Large intestine (tissue), 3 donors: ENCODE measurements around the gene DNAAF8. TPM values are rescaled to one million over a fixed set of nuclear protein-coding genes. Genes with fewer than 3 reads are reported as not detected.
A peak's percentile ranks its signal among the peaks of the same experiment; 100 is the strongest.
"Not testable (repeated sequence)": the region's sequence is repeated elsewhere in the genome, so short reads cannot be mapped to it uniquely, and the experiment has no call there.

Source experiments
- DNase-seq, 2 donors: peaks; one replicate each; pipeline versions ENCODE4 v3.0.0 to v3.0.0-alpha.2; 2013
- H3K27ac ChIP-seq: one replicate; pipeline ENCODE4 v1.5.1; 2013; ENCODE audit warnings: low read length
- H3K27me3 ChIP-seq: 2 replicates; pipeline ENCODE4 v1.6.1; 2013; ENCODE audit warnings: low read length; ENCODE audit not compliant: control insufficient read depth, insufficient read depth
- H3K36me3 ChIP-seq: 2 replicates; pipeline ENCODE4 v1.6.1; 2013; ENCODE audit warnings: low read length; ENCODE audit not compliant: control insufficient read depth, insufficient read depth
- H3K4me1 ChIP-seq: one replicate; pipeline ENCODE4 v1.6.1; 2013; ENCODE audit warnings: low read length; ENCODE audit not compliant: control insufficient read depth, insufficient read depth
- H3K4me3 ChIP-seq: one replicate; pipeline ENCODE4 v1.5.1; 2013; ENCODE audit warnings: low read length
- H3K9me3 ChIP-seq: one replicate; pipeline ENCODE4 v1.6.1; 2013; ENCODE audit warnings: mild to moderate bottlenecking, low read depth, low read length, moderate library complexity; ENCODE audit not compliant: control insufficient read depth
- WGBS: methylation state at CpG from one replicate; pipeline ENCODE4 v1.1.5; 2013; ENCODE audit warnings: low lambda C conversion rate; ENCODE audit not compliant: insufficient coverage; 5-methylcytosine and 5-hydroxymethylcytosine counted together
- polyA plus RNA-seq: library from polyadenylated mRNA; unstranded; fragments of 120-200 nt; gene quantifications from one replicate; pipeline ENCODE4 v1.2.1, GENCODE V29; 2013

DNAAF8 gene
- polyA plus RNA-seq, 1 donor, result 0.78 TPM

DNA sequence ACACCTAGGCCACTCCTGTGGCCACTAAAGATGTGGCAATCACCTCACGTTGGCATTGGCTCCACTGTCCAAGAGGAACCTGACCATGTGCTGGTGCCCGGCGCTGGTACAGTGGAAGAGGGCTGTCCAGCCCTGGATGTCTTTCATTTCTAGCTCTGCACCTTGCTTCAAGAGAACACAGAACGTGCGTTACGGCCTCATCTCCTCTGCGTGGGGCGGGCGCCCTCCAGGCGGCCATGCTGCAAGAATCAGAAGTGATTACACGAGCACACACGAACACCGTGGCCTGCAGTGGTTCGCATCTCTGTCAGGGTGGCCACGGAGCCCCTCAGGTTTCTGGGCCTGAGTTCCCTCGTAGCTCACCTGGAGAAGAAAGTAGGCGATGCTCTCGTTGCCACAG is 7.7 kb upstream of the DNAAF8 start:
- H3K4me3 ChIP-seq, result no peak overlapping the region
- no peak overlapping the region for H3K27ac ChIP-seq
- WGBS, result no CpG with 5 or more reads among the region's 18 CpGs
- H3K4me1 ChIP-seq, result no peaks in the 10 kb centered on the region
- no peaks in the 10 kb centered on the region for H3K27me3 ChIP-seq
- peaks cover 53% of the 10 kb centered on the region for H3K36me3 ChIP-seq
- H3K9me3 ChIP-seq, result no peaks in the 10 kb centered on the region
- no peak for DNase-seq

DNA sequence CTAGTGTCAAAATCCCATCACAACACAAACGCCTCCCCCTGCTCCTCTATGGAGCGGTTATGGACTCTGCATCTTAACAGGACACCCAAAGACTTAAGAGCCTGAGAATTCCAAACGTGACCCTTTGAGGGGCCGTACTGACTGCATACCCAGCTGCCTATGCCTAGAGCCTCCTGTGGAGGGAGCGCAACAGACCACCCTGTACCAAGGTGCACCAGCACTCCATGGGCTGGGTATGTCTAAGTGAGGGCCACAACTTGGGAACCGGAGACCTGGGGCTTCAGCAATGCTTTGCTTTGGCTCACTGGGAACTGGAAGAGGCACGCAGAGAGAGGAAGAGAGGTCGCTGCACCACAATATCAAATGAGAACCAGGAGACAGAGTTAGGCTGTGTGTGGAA is 5.7 kb upstream of the DNAAF8 start:
- Histone ChIP-seq H3K4me3 (no peak overlapping the region), H3K9me3 (no peaks in the 10 kb centered on the region), H3K27me3 (no peaks in the 10 kb centered on the region), H3K36me3 (peaks cover 49% of the 10 kb centered on the region), H3K27ac (no peak overlapping the region), H3K4me1 (no peaks in the 10 kb centered on the region)
- DNase-seq, result no peak
- WGBS, result no CpG with 5 or more reads among the region's 8 CpGs

DNA sequence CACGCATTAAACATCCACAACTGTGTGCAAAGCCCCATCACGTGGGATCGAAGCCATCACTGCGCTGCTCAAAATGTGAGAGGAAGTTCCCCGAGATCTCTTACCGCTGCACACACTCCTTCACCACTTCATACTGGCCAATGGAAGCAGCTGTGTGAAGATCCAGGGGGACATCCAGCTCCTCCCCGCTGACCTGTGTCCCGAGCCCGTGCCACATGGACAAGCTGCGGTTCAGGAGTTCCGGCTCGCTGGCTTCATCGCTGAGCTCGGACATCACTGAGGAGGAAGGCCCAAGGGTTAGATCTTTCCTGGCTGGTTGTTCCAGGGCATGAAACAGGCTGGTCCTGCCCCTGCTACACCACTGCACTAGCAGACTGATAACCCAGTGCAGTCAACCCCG is 4.5 kb upstream of the DNAAF8 start:
- H3K4me1 ChIP-seq, result no peaks in the 10 kb centered on the region
- no peak overlapping the region for H3K27ac ChIP-seq
- H3K27me3 ChIP-seq, result no peaks in the 10 kb centered on the region
- H3K4me3 ChIP-seq, result no peak overlapping the region
- 90% methylated on average over 2 of the region's 15 CpGs for WGBS
- H3K36me3 ChIP-seq, result peaks cover 43% of the 10 kb centered on the region
- DNase-seq, result no peak
- no peaks in the 10 kb centered on the region for H3K9me3 ChIP-seq

DNA sequence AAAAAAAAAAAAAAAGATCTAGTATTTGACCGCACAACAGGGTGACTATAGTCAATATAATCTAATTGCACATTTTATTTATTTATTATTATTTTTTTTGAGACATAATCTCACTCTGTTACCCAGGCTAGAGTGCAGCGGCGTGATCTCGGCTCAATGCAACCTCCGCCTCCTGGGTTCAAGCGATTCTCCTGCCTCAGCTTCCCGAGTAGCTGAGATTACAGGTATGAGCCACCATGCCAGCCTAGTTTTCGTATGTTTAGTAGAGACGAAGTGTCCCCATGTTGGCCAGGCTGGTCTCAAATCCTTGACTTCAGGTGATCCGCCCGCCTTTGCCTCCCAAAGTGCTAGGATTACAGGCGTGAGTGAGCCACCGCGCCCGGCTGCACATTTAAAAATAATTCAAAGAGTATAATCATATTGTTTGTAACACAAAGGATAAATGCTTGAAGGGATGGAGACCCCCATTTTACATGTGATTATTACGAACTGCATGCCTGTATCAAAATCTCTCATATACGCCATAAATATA is 1.1 kb upstream of the DNAAF8 start:
- no peaks in the 10 kb centered on the region for H3K9me3 ChIP-seq
- DNase-seq, result no peak
- peak overlapping the region; percentile 84 for H3K4me3 ChIP-seq

DNA sequence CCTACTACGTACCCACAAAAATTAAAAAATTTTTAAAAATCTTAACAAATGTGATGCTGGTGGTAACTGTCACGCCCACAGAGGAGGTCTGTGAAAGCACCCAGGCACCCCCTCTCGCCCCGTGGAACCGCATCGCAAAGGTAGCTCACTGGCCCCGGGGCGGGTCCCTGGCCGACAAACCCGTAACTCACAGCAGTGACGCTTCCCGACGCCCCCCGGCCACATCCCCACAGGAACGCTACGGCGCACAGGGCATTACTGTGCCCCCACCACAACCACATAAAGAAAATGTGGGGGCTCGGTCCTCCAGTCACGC is 632 bp upstream of the DNAAF8 start:
- DNase-seq, result no peak
- peaks cover 14% of the 10 kb centered on the region for H3K36me3 ChIP-seq

More for the DNA sequence above, 1.1 kb upstream of the DNAAF8 start:
- H3K36me3 ChIP-seq, result peaks cover 18% of the 10 kb centered on the region
- no peak overlapping the region for H3K27ac ChIP-seq
- WGBS, result no CpG with 5 or more reads among the region's 17 CpGs
- H3K4me1 ChIP-seq, result peaks cover 4% of the 10 kb centered on the region
- H3K27me3 ChIP-seq, result no peaks in the 10 kb centered on the region

DNA sequence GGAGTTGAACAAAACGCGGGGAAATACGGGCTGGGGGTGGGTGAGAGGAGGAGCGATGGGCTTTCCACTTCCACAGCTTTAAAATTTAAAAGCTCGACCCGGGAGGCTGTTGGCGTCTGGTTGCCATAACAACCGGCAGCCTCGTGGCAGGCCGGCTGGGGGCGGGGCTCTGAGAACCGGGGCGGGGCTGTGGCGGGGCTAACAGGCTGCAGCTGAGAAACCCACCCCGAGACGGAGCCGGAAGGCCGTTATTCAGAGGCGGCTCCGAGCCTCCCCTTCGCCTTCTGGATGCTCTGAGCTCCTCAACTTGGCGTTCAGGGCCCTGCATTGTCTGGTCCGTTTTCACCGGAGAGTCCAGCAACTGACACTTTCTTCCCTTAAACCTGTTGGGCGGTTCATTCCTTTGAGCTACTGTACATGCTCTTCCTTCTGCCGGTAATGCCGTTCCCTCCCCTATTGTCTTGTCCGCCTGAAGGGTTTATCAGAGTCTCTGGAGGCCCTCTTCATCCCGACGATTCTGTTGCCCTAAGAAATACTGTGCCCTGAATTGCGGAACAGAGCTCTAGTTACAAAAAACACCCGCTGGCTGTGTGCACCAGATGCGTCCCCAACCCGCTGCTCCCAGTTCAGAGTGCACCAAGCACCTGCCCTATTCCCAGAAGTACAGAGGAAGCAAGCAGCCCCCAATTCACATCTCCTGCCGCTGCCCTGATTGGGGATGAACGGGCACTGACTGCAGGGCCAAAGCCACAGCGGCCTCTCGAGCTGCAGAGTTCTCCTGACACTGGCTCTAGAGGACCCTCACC is 596 bp downstream of the DNAAF8 start:
- no CpG with 5 or more reads among the region's 38 CpGs for WGBS
- H3K27me3 ChIP-seq, result no peaks in the 10 kb centered on the region
- H3K4me1 ChIP-seq, result peaks cover 4% of the 10 kb centered on the region
- DNase-seq, result peak; percentile 66 to 76
- no peaks in the 10 kb centered on the region for H3K9me3 ChIP-seq
- H3K4me3 ChIP-seq, result peak overlapping the region; percentile 84
- peaks cover 6% of the 10 kb centered on the region for H3K36me3 ChIP-seq
- H3K27ac ChIP-seq, result peak overlapping the region; percentile 66

More for the DNA sequence above, 632 bp upstream of the DNAAF8 start:
- no CpG with 5 or more reads among the region's 19 CpGs for WGBS
- no peaks in the 10 kb centered on the region for H3K9me3 ChIP-seq
- H3K4me1 ChIP-seq, result peaks cover 4% of the 10 kb centered on the region
- H3K27ac ChIP-seq, result peak overlapping the region; percentile 49
- H3K4me3 ChIP-seq, result peak overlapping the region; percentile 84
- no peaks in the 10 kb centered on the region for H3K27me3 ChIP-seq

DNA sequence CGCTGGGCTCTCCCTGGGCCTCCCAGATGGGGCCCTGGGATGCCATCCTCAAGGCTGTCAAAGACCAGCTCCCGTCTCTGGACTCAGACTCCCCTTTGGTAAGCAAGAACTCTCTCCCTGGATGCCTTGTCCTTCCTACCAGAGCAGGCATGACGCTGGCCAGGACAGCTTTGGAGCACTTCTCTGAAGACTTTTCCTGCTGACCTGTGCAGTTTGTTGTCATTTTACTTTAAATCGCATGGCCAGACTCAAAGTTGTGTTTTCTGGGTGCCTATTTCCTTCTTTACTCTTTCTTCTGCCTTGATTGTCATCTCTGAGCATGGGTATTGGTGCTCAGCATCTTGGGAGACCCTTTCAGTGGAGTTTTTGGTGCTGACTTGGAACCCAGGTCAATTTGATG is 2.2 kb downstream of the DNAAF8 start:
- 100% methylated on average over 1 of the region's 4 CpGs for WGBS
- Histone ChIP-seq H3K36me3 (peaks cover 2% of the 10 kb centered on the region), H3K4me1 (peaks cover 4% of the 10 kb centered on the region), H3K4me3 (no peak overlapping the region), H3K27ac (no peak overlapping the region), H3K27me3 (no peaks in the 10 kb centered on the region), H3K9me3 (no peaks in the 10 kb centered on the region)
- DNase-seq, result no peak

DNA sequence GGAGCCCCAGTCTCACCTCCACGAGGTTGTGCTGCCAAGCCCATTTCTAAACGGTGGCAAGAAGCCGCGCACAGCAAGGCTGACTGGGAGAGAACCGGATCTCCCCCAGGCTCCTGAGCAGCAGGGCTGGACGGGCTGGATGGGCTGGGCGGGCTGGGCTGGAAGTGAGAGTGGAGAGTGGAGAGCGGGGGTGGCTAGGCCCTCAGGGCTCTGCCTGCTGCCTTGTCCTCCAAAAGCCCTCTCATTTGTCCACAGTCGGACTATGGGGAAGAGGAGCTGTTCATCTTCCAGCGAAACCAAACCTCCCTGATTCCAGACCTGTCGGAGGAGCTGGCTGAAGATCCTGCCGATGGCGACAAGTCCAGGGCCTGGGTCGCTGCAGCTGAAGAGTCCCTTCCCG is 3.2 kb downstream of the DNAAF8 start:
- no peak overlapping the region for H3K27ac ChIP-seq
- no peaks in the 10 kb centered on the region for H3K27me3 ChIP-seq
- DNase-seq, result no peak
- no CpG with 5 or more reads among the region's 15 CpGs for WGBS
- H3K9me3 ChIP-seq, result no peaks in the 10 kb centered on the region
- H3K36me3 ChIP-seq, result no peaks in the 10 kb centered on the region
- no peak overlapping the region for H3K4me3 ChIP-seq
- peaks cover 4% of the 10 kb centered on the region for H3K4me1 ChIP-seq

DNA sequence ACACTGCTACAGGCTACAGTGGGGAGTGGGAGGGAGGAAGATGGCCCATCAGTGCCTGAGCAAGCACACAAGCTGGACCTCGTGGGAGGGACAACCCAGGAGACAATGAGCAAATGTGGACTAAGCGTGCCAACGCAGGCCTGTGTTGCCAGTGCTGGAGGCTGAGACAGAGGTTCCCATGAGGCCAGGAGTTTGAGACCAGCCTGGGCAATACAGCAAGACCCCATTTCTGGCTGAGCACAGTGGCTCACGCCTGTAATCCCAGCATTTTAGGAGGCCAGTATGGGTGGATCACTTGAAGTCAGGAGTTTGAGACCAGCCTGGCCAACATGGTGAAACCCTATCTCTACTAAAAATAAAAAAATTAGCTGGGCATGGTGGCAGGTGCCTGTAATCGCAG is 4.0 kb downstream of the DNAAF8 start:
- WGBS, result no CpG with 5 or more reads among the region's 5 CpGs
- not testable (repeated sequence) for H3K4me1 ChIP-seq, H3K27ac ChIP-seq, H3K9me3 ChIP-seq, H3K36me3 ChIP-seq, H3K4me3 ChIP-seq, DNase-seq, H3K27me3 ChIP-seq

DNA sequence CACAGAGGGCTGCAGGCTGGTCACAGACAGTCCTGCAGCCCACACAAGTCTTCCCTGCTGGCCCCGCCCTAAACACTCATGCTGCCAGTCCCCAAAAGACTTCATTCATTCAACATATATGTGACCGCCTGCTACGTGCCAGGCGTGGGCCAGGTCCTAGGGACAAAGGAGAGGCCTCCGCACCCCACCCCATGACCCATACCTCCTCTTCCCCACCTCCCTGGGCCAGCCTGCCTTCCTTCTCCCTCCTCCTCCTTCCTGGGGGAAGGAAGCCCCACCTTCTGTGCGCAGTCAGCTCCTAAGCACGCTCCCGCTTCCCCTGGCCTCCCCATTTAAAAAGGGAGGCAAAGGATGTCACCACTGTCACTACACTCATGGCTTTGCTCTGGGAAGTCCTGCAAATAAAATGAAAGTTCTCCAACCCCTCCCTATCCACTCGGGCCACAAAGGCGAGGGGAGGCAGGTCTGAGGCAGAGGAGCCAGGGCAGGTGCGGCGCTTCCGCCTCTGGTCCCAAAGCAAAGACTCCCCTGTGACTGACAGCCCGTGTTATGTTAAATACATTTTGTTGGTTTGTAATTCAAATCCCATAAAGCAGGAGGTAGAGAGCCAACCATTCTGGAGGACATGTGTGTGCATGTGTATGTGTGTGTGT is 9.0 kb downstream of the DNAAF8 start:
- peaks cover 6% of the 10 kb centered on the region for H3K4me1 ChIP-seq
- no CpG with 5 or more reads among the region's 14 CpGs for WGBS
- H3K27ac ChIP-seq, result no peak overlapping the region
- DNase-seq, result peak; percentile 51 to 62
- no peaks in the 10 kb centered on the region for H3K27me3 ChIP-seq
- H3K9me3 ChIP-seq, result no peaks in the 10 kb centered on the region
- H3K36me3 ChIP-seq, result no peaks in the 10 kb centered on the region
- peak overlapping the region; percentile 30 for H3K4me3 ChIP-seq
